ENCODE results near the gene CCL27.

CCL27 gene

GRCh38 chr9:34662526-34663302 is at the start of gene CCL27:
TSS of gene CCL27 (minus strand) at chr9:34662657. CDS start at chr9:34662633, 24 bp downstream.
- no peak for DNase-seq

- DNase-seq: no peak
Measured at GRCh38 chr9:34712140-34712539, 49.7 kb upstream of the CCL27 start.

- DNase-seq: no peak
Measured at GRCh38 chr9:34710023-34710422, 47.6 kb upstream of the CCL27 start, which contains the start of gene CCL21. TSS of gene CCL21 (minus strand) at chr9:34710136. CDS start at chr9:34710066, 70 bp downstream.

- no peak for DNase-seq
Measured at GRCh38 chr9:34709196-34709978, 46.9 kb upstream of the CCL27 start.

GRCh38 chr9:34707130-34707529 is 44.7 kb upstream of the CCL27 start:
- DNase-seq: no peak

GRCh38 chr9:34701769-34702736 is 39.6 kb upstream of the CCL27 start:
- peak; percentile 80 to 85 for DNase-seq

- peak; percentile 68 to 78 for DNase-seq
Measured at GRCh38 chr9:34701023-34701768, 38.7 kb upstream of the CCL27 start.

- no peak for DNase-seq
Measured at GRCh38 chr9:34694811-34695210, 32.4 kb upstream of the CCL27 start.

- DNase-seq: no peak
Measured at GRCh38 chr9:34693560-34693959, 31.1 kb upstream of the CCL27 start.

GRCh38 chr9:34691936-34692315 is 29.5 kb upstream of the CCL27 start:
- DNase-seq: no peak

GRCh38 chr9:34690983-34691935 is 28.8 kb upstream of the CCL27 start, which contains the start of gene CCL19:
TSS of gene CCL19 (minus strand) at chr9:34691276. CDS start at chr9:34691139, 137 bp downstream.
- DNase-seq: no peak

GRCh38 chr9:34689512-34689911 is 27.1 kb upstream of the CCL27 start:
- no peak for DNase-seq

- no peak for DNase-seq
Measured at GRCh38 chr9:34689116-34689470, 26.6 kb upstream of the CCL27 start.

GRCh38 chr9:34688329-34689115 is 26.1 kb upstream of the CCL27 start:
- DNase-seq: no peak

- no peak for DNase-seq
Measured at GRCh38 chr9:34687276-34688030, 25.0 kb upstream of the CCL27 start.

- no peak for DNase-seq
Measured at GRCh38 chr9:34686732-34687131, 24.3 kb upstream of the CCL27 start.

GRCh38 chr9:34686231-34686630 is 23.8 kb upstream of the CCL27 start:
- no peak for DNase-seq

GRCh38 chr9:34685591-34685990 is 23.1 kb upstream of the CCL27 start:
- DNase-seq: no peak

- no peak for DNase-seq
Measured at GRCh38 chr9:34684816-34685215, 22.4 kb upstream of the CCL27 start.
